A549 (cell line): ENCODE measurements around the gene HOXA2.

Source experiments
- CHD2 ChIP-seq: fragments of 150-350 bp; IDR thresholded peaks from 2 replicates; pipeline ENCODE4 v1.6.1; 2014; ENCODE audit warnings: low read length; ENCODE audit not compliant: partially characterized antibody
- RFX5 ChIP-seq: fragments of 450-650 bp; IDR thresholded peaks from 2 replicates; pipeline ENCODE4 v1.7.1; 2014; ENCODE audit warnings: antibody characterized with exemption, mild to moderate bottlenecking, moderate library complexity
- TF ChIP-seq, protein P1 (sequence below): IDR thresholded peaks from 2 replicates; pipeline ENCODE4 v1.6.1; 2012
- TF ChIP-seq, protein P2 (sequence below): fragments of 200-600 bp; sonication (generic); IDR thresholded peaks from 2 replicates; pipeline ENCODE4 v1.6.1; 2016; ENCODE audit warnings: antibody characterized with exemption, mild to moderate bottlenecking, moderate library complexity
- TF ChIP-seq, protein P3 (sequence below): fragments of >200 bp; sonication (Bioruptor Twin); formaldehyde crosslinking; IDR thresholded peaks from 3 replicates; pipeline ENCODE4 v1.5.1; 2016

DNA sequence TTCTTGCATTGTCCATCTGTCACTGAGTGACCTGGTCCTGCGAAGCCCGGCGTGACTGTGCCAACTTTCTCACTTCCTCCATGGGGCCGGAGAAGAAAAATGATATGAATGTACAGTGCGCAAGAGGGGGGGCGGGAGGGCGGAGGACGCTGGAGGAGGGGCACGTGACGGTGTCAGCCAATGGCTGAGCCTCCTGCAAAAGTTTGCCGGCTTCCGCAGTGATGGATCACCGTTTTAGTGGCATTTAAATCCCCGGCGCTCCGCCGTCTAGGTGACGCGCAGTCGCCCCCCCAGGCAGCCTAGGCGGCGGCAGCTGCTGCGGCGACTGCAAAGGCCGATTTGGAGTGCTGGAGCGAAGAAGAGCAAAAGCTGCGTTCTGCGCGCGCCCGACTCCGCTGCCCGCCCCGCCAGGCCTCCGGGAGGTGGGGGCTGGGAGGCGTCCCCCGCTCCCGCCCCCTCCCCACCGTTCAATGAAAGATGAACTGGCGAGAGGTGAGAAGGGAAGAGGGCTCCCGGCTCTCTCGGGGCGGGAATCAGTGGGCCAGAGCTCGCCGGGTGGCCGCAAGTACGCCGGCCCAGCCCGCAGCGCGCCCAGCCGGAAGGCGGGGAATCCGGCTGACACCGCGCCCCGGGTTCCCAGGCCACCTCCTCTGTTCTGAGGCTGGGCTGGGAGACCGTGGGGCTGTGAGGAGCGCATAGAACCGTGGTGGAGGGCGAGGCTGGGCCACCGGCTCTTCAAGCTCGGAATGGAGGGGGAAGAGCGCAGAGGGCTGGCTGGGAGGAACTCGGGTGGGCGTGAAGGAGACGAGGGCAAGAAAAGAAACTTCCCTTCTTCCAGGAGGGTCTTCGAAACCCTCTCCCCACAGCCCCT is 6.4 kb downstream of the HOXA2 start, which contains the start of gene HOXA1:
- TF ChIP-seq RFX5 (no peak), CHD2 (no peak)
- TF ChIP-seq, protein P1, sequence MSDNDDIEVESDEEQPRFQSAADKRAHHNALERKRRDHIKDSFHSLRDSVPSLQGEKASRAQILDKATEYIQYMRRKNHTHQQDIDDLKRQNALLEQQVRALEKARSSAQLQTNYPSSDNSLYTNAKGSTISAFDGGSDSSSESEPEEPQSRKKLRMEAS, result peak; percentile 75
- TF ChIP-seq, protein P2, sequence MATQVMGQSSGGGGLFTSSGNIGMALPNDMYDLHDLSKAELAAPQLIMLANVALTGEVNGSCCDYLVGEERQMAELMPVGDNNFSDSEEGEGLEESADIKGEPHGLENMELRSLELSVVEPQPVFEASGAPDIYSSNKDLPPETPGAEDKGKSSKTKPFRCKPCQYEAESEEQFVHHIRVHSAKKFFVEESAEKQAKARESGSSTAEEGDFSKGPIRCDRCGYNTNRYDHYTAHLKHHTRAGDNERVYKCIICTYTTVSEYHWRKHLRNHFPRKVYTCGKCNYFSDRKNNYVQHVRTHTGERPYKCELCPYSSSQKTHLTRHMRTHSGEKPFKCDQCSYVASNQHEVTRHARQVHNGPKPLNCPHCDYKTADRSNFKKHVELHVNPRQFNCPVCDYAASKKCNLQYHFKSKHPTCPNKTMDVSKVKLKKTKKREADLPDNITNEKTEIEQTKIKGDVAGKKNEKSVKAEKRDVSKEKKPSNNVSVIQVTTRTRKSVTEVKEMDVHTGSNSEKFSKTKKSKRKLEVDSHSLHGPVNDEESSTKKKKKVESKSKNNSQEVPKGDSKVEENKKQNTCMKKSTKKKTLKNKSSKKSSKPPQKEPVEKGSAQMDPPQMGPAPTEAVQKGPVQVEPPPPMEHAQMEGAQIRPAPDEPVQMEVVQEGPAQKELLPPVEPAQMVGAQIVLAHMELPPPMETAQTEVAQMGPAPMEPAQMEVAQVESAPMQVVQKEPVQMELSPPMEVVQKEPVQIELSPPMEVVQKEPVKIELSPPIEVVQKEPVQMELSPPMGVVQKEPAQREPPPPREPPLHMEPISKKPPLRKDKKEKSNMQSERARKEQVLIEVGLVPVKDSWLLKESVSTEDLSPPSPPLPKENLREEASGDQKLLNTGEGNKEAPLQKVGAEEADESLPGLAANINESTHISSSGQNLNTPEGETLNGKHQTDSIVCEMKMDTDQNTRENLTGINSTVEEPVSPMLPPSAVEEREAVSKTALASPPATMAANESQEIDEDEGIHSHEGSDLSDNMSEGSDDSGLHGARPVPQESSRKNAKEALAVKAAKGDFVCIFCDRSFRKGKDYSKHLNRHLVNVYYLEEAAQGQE, result no peak
- TF ChIP-seq, protein P3, sequence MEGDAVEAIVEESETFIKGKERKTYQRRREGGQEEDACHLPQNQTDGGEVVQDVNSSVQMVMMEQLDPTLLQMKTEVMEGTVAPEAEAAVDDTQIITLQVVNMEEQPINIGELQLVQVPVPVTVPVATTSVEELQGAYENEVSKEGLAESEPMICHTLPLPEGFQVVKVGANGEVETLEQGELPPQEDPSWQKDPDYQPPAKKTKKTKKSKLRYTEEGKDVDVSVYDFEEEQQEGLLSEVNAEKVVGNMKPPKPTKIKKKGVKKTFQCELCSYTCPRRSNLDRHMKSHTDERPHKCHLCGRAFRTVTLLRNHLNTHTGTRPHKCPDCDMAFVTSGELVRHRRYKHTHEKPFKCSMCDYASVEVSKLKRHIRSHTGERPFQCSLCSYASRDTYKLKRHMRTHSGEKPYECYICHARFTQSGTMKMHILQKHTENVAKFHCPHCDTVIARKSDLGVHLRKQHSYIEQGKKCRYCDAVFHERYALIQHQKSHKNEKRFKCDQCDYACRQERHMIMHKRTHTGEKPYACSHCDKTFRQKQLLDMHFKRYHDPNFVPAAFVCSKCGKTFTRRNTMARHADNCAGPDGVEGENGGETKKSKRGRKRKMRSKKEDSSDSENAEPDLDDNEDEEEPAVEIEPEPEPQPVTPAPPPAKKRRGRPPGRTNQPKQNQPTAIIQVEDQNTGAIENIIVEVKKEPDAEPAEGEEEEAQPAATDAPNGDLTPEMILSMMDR, result no peak
